Pancreas (tissue), 10 donors: ENCODE data around the gene STXBP2. TPM values are rescaled to one million over a fixed set of nuclear protein-coding genes. Genes with fewer than 3 reads are reported as not detected.
A peak's percentile ranks its signal among the peaks of the same experiment; 100 is the strongest.

Experiments
- ATAC-seq, 4 donors: fragments of 200-7000 bp; cut with Tn5 transposase; one replicate each; pipeline versions ENCODE4 v1.8.0 to v1.9.1; 2020; ENCODE audit warnings: mild to moderate bottlenecking in 4 of 4, moderate library complexity in 4 of 4
- DNase-seq, 6 donors: peaks; one replicate each; pipeline ENCODE4 v3.0.0-alpha.2; 2020
- FAIRE-seq: peaks from 2 replicates; lab custom pipeline; 2012; peaks lifted over from hg19 to GRCh38; lab: Jason Lieb, UNC
- H3K27ac ChIP-seq, 4 donors: fragments of 200-600 bp; sonication (generic); 1 replicate in 3 of 4; 2 replicates in 1 of 4; pipeline versions ENCODE4 v1.5.0 to v1.8.0; 2020
- H3K27me3 ChIP-seq, 4 donors: fragments of 200-600 bp; one replicate each; pipeline ENCODE4 v1.8.0; 2021
- H3K36me3 ChIP-seq, 3 donors: fragments of 200-600 bp; sonication (generic) in 1 of 3; one replicate each; pipeline versions ENCODE4 v1.5.0 to v1.8.0; 2020 to 2021
- H3K4me1 ChIP-seq, 3 donors: fragments of 200-600 bp; one replicate each; pipeline ENCODE4 v1.8.0; 2021
- H3K4me3 ChIP-seq, 4 donors: fragments of 200-600 bp; sonication (generic) in 2 of 4; one replicate each; pipeline versions ENCODE4 v1.5.0 to v1.8.0; 2020 to 2021
- H3K9me3 ChIP-seq, 4 donors: fragments of 200-600 bp; one replicate each; pipeline ENCODE4 v1.8.0; 2021
- WGBS, 2 donors: extraction: QIAGEN DNeasy Blood & Tissue Kit; methylation state at CpG; one replicate each; pipeline ENCODE4 v1.1.7; 2013; 5-methylcytosine and 5-hydroxymethylcytosine counted together
- intact Hi-C, 3 donors: fragments of 100-400 bp; cut with DNase I; formaldehyde crosslinking; loops; one replicate each; pipeline versions ENCODE4 v1.11.1 to v1.14.2; 2022
- polyA plus RNA-seq, 2 donors: library from polyadenylated mRNA; stranded (reverse); fragments of 200-250 nt; gene quantifications; one replicate each; pipeline ENCODE4 v1.2.3, GENCODE V29; 2013
- total RNA-seq, 6 donors: library from RNA; stranded (reverse); fragmentation: NEBNext Ultra II Directional in 4 of 6; extraction: Animal tissue kit (Norgen Biotek cat#: 25700) in 4 of 6; gene quantifications; one replicate each; pipeline versions ENCODE4 v1.2.1 to v1.2.4, GENCODE V29; 2021 to 2023
- TF ChIP-seq, protein P1 (sequence below), 4 donors: fragments of 200-600 bp; sonication (generic) in 3 of 4; IDR thresholded peaks; one replicate each; pipeline versions ENCODE4 v1.5.0 to v1.8.0; 2021; ENCODE audit warnings: antibody characterized with exemption in 4 of 4
- donor health status: healthy with polysubstance abuse.
- donor health status: DM: no; HTN: no; CAD: no; lungs with moderate emphysema.
- donor health status: DM: no; HTN: no; CAD: no.
- donor health status: control.
- donor health status: control.
- donor health status: Bipolar disorder and iron deficiency.
- donor health status: DM: yes; HTN: yes; CAD: no.
- donor health status: DM: no; HTN: no; CAD: no.
- donor health status: DM: no; HTN: no; CAD: no.
- donor health status: DM: yes; HTN: yes; CAD: no.

Gene STXBP2
- total and polyA plus RNA-seq, 8 donors, result 45.6 to 216 (median 80.4) TPM

DNA sequence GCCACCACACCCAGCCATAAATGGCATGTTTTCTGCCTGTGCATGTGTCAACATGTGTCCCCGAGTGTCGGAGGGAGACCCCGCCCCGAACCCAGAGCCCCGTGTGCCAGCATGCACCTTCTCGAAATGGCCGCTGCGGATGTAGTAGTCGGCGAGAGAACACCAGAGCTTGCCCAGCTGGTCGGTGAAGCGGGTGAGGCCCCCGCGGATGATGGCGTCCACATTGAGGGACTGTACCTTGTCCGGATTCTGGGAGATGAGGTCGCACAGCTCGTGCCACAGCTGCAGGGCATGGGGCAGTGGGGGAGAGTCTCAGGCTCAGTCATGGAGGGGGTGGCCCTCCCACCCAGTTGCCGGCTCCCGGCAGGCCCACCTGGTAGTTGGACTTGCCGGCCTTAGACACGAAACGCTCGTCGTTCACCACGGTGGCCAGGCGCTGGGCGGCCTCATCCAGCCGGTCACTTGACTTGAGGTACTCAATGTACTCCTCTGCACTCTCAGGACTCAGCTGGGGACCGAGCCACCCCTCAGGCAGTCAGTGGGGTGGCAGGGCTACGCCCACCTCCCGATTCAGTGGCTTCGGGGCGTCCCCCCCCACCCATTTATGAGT is 11.0 kb upstream of the STXBP2 start:
- Histone ChIP-seq H3K4me1 (peaks cover 10 to 16% (median 15%) of the 10 kb centered on the region in 3 donors), H3K4me3 (no peak overlapping the region), H3K36me3 (peaks cover 0 to 34% (median 18%) of the 10 kb centered on the region in 3 donors), H3K27ac (no peak overlapping the region), H3K9me3 (no peaks in the 10 kb centered on the region), H3K27me3 (no peaks in the 10 kb centered on the region)
- ATAC-seq (no peak), DNase-seq (peak in 1 of 6 donors; percentile 72), FAIRE-seq (no peak)
- 95 to 96% methylated on average over 33 to 34 of the region's 34 CpGs for WGBS, 2 donors
- TF ChIP-seq, protein P1, sequence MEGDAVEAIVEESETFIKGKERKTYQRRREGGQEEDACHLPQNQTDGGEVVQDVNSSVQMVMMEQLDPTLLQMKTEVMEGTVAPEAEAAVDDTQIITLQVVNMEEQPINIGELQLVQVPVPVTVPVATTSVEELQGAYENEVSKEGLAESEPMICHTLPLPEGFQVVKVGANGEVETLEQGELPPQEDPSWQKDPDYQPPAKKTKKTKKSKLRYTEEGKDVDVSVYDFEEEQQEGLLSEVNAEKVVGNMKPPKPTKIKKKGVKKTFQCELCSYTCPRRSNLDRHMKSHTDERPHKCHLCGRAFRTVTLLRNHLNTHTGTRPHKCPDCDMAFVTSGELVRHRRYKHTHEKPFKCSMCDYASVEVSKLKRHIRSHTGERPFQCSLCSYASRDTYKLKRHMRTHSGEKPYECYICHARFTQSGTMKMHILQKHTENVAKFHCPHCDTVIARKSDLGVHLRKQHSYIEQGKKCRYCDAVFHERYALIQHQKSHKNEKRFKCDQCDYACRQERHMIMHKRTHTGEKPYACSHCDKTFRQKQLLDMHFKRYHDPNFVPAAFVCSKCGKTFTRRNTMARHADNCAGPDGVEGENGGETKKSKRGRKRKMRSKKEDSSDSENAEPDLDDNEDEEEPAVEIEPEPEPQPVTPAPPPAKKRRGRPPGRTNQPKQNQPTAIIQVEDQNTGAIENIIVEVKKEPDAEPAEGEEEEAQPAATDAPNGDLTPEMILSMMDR (IDR thresholded peaks at IDR 0.05), result no peak
- intact Hi-C loops, result no loop called here

DNA sequence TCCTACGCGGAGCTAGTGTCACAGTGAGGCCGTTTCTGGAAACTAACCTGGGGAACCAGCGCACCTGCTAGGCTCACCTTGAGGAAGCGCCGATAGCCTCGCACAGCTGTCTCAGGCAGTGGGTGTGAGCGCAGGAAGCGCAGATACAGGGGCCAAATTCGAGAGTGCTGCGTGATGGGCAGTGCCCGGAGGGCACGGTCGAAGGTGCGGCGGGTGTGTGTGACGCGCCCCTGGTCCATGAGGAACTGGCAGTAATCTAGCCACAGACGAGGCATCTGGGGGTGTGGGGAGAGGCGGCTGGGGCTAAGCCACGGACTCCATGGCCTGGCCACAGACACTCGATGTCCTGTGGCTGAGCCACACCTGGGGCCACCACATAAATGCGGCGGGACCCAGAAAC is 9.7 kb upstream of the STXBP2 start:
- Histone ChIP-seq H3K27ac (no peak overlapping the region), H3K4me3 (no peak overlapping the region), H3K9me3 (no peaks in the 10 kb centered on the region), H3K36me3 (peaks cover 0 to 27% (median 11%) of the 10 kb centered on the region in 3 donors), H3K4me1 (peaks cover 11 to 16% (median 16%) of the 10 kb centered on the region in 3 donors), H3K27me3 (no peaks in the 10 kb centered on the region)
- FAIRE-seq (no peak), DNase-seq (no peak), ATAC-seq (no peak)
- TF ChIP-seq, protein P1 (IDR thresholded peaks at IDR 0.05), result no peak
- 84 to 92% methylated on average over 24 of the region's 24 CpGs for WGBS, 2 donors
- intact Hi-C loops, result no loop called here

DNA sequence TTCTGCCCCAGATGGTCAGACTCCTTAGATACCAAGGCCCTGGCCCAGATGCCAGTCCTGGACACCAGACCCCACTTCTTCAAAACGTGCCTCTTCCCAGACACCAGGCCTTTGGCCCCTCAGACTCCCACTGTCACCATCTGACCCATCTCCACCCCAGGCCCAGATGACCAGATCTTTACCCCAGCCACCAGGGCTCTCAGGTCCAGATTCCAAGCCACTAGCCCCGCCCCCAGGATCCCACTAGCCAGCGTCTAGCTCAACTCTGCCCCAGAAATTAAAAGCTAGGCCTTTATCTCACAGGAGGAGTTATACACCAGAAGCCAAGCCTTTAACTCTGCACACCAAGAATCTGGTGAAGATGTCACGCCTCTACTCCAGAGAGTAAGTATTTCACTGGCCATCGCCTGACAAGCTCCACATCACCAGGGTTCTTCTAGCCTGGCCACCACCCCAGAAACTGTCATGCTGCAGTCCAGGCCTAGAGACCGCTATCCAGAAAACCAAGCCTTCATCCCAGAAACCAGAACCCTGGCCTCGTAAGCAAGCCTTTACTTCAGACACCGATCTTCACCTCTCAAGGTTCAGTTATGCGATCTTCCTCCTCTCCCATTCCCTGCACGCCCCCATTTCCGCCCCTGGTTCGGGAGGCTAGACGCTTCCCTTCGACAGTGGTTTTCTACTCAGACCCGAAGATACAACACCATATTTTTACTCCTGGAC is 8.2 kb upstream of the STXBP2 start:
- peaks cover 0 to 11% (median 0%) of the 10 kb centered on the region in 3 donors for H3K36me3 ChIP-seq

DNA sequence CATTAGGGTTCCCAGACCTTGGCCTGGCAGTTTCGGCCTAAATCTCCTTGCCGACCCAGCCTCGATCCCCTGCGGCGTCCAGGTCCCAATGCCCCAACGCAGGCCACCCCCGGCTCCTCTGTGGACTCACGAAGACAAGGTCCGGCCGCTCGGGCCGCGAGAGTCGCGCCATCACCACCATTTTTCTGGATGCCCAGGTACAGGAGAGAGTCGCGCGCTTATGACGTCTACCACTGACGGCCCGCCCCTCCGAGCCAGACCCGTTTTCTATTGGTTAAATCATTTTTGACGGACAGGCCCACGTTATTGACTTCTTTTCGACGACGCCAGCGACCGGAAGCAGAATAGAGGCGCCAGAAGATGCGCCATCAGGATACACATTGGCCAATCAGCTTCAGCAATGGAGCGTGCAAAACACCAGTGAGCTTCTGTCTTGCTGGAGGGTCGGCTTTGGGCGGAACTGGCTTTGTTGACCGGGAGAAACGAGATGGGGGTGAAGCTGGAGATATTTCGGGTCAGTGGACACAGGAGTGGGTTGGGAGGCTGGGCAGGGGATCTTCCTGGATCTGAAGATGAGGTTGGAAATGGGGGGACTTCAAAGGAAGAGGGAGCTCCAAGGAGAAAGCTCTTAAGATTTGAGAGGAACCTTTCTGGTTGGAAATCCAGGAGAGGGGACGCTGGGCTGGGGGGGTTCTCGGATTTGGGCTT is 7.4 kb upstream of the STXBP2 start, which contains the start of the genes PET100 and XAB2:
Gene PET100 (plus strand): TSS at position 447 of the 708 bp plus-strand sequence. CDS start 41 bp downstream, at position 488.
Gene XAB2 (minus strand): TSS at position 199 of the 708 bp plus-strand sequence. CDS start 18 bp downstream, at position 181.
- 0% methylated on average over 40 of the region's 40 CpGs for WGBS, 2 donors
- Histone ChIP-seq H3K27ac (peak within 1 kb of the TSS; percentile 44 to 73 (median 63)), H3K27me3 (no peaks in the 10 kb centered on the region), H3K4me3 (peak within 1 kb of the TSS; percentile 73 to 97 (median 83)), H3K9me3 (no peaks in the 10 kb centered on the region), H3K4me1 (peaks cover 11 to 16% (median 16%) of the 10 kb centered on the region in 3 donors), H3K36me3 (peaks cover 0 to 7% (median 0%) of the 10 kb centered on the region in 3 donors)
- FAIRE-seq (peak; percentile 99), DNase-seq (peak; percentile 93 to 98 (median 96)), ATAC-seq (peak; percentile 97 to 98 (median 97))
- TF ChIP-seq, protein P1 (IDR thresholded peaks at IDR 0.05), result no peak
- intact Hi-C loops, result no loop called here

More for the DNA sequence above, 8.2 kb upstream of the STXBP2 start:
- intact Hi-C loops, result no loop called here
- FAIRE-seq, result no peak
- no peak for DNase-seq
- TF ChIP-seq, protein P1 (IDR thresholded peaks at IDR 0.05), result no peak
- ATAC-seq, result no peak
- 2 to 3% methylated on average over 15 of the region's 15 CpGs for WGBS, 2 donors
- Histone ChIP-seq H3K27ac (peak overlapping the region; percentile 44 to 73 (median 63)), H3K4me1 (peaks cover 11 to 16% (median 16%) of the 10 kb centered on the region in 3 donors), H3K9me3 (no peaks in the 10 kb centered on the region), H3K4me3 (peak overlapping the region; percentile 73 to 97 (median 83)), H3K27me3 (no peaks in the 10 kb centered on the region)
